GM23248 (cell line): ENCODE results near the gene CCDC138. TPM values are rescaled to one million over a fixed set of nuclear protein-coding genes. Genes with fewer than 3 reads are reported as not detected.
A peak's percentile ranks its signal among the peaks of the same experiment; 100 is the strongest.

Source experiments
- DNase-seq: peaks from one replicate; pipeline ENCODE4 v3.0.0-alpha.2; 2015
- H2AFZ ChIP-seq: fragments of 200-600 bp; sonication (generic); 2 replicates; pipeline ENCODE4 v1.6.1; 2016; ENCODE audit warnings: antibody characterized with exemption
- H3F3A ChIP-seq: fragments of 200-600 bp; sonication (generic); 2 replicates; pipeline ENCODE4 v1.6.1; 2016; ENCODE audit warnings: mild to moderate bottlenecking, antibody characterized with exemption, mixed run types; ENCODE audit not compliant: insufficient read depth
- H3K27ac ChIP-seq: fragments of 200-600 bp; sonication (generic); 2 replicates; pipeline ENCODE4 v1.5.1; 2016; ENCODE audit warnings: mild to moderate bottlenecking
- H3K27me3 ChIP-seq: fragments of 200-600 bp; sonication (generic); replicated peaks from 2 replicates; pipeline ENCODE4 v1.6.1; 2016; ENCODE audit warnings: mild to moderate bottlenecking; ENCODE audit not compliant: insufficient read depth
- H3K36me3 ChIP-seq: fragments of 200-600 bp; sonication (generic); 2 replicates; pipeline ENCODE4 v1.6.1; 2016; ENCODE audit warnings: low read depth, mild to moderate bottlenecking
- H3K4me1 ChIP-seq: fragments of 200-600 bp; sonication (generic); 2 replicates; pipeline ENCODE4 v1.6.1; 2016; ENCODE audit warnings: mild to moderate bottlenecking; ENCODE audit not compliant: insufficient read depth
- H3K4me2 ChIP-seq: fragments of 200-600 bp; sonication (generic); one replicate; pipeline ENCODE4 v1.6.1; 2016; ENCODE audit warnings: mild to moderate bottlenecking; ENCODE audit not compliant: unreplicated experiment
- H3K4me3 ChIP-seq: fragments of 200-600 bp; sonication (generic); 2 replicates; pipeline ENCODE4 v1.5.1; 2016; ENCODE audit warnings: mild to moderate bottlenecking
- H3K79me2 ChIP-seq: fragments of 200-600 bp; sonication (generic); 2 replicates; pipeline ENCODE4 v1.6.1; 2016; ENCODE audit warnings: mild to moderate bottlenecking; ENCODE audit not compliant: insufficient read depth
- H3K9ac ChIP-seq: fragments of 200-600 bp; sonication (generic); 2 replicates; pipeline ENCODE4 v1.6.1; 2016; ENCODE audit warnings: mild to moderate bottlenecking
- H3K9me2 ChIP-seq: fragments of 200-600 bp; sonication (generic); 2 replicates; pipeline ENCODE4 v1.6.1; 2016; ENCODE audit warnings: mixed run types, mild to moderate bottlenecking, moderate library complexity; ENCODE audit not compliant: insufficient read depth
- H3K9me3 ChIP-seq: fragments of 200-600 bp; sonication (generic); one replicate; pipeline ENCODE4 v1.6.1; 2017; ENCODE audit warnings: low read depth
- H4K20me1 ChIP-seq: fragments of 200-600 bp; sonication (generic); 2 replicates; pipeline ENCODE4 v1.6.0; 2016; ENCODE audit not compliant: insufficient read depth
- EZH2 ChIP-seq: fragments of 200-600 bp; sonication (generic); IDR thresholded peaks from 2 replicates; pipeline ENCODE4 v1.6.1; 2018; ENCODE audit warnings: antibody characterized with exemption, mild to moderate bottlenecking; ENCODE audit not compliant: insufficient read depth, poor library complexity, severe bottlenecking
- EZH2phosphoT487 ChIP-seq: fragments of 200-600 bp; sonication (generic); IDR thresholded peaks from 2 replicates; pipeline ENCODE4 v1.6.1; 2018; ENCODE audit warnings: antibody characterized with exemption, moderate library complexity, mild to moderate bottlenecking, low read depth; ENCODE audit not compliant: insufficient read depth
- WGBS, 2 experiments: methylation state at CpG; one replicate each; pipeline ENCODE4 v1.1.6; 2015 to 2017; ENCODE audit warnings: low lambda C conversion rate in 2 of 2, low coverage in 1 of 2; ENCODE audit errors: missing lambda C conversion rate in 2 of 2; 5-methylcytosine and 5-hydroxymethylcytosine counted together
- in situ Hi-C: fragments of 300-500 bp; cut with MboI; formaldehyde crosslinking; loops from 2 replicates; pipeline ENCODE4 v1.15.0; 2020
- polyA plus RNA-seq: library from polyadenylated mRNA; unstranded; fragments of >200 nt; fragmentation: Nextera tagmentation; extraction: Ambion mirVana; gene quantifications from 2 replicates; pipeline ENCODE4 v1.2.1, GENCODE V29; 2016
- total RNA-seq: library from RNA; depleted of rRNA; stranded (reverse); fragments of >200 nt; shearing (Covaris generic); gene quantifications from 2 replicates; pipeline ENCODE4 v1.2.3, GENCODE V29; 2014

Gene CCDC138
- total and polyA plus RNA-seq, 2 experiments from 2014 or later, result 3.2 to 4.1 TPM

- Histone ChIP-seq H3K4me3 (no peak overlapping the region), H3K79me2 (peaks cover 16% of the 10 kb centered on the region), H2AFZ (no peak overlapping the region), H3K4me1 (no peaks in the 10 kb centered on the region), H3K9me2 (no peaks in the 10 kb centered on the region), H3K36me3 (peaks cover 12% of the 10 kb centered on the region; the same call in 1 of the 2 replicates), H3K9me3 (no peaks in the 10 kb centered on the region), H3F3A (peaks cover 5% of the 10 kb centered on the region; the same call in 1 of the 2 replicates), H3K27ac (no peak overlapping the region), H3K27me3 (no peaks in the 10 kb centered on the region), H3K9ac (no peak overlapping the region), H3K4me2 (no peak overlapping the region), H4K20me1 (no peaks in the 10 kb centered on the region)
- TF ChIP-seq EZH2phosphoT487, result no peak
- TF ChIP-seq EZH2, result no peak
- in situ Hi-C loops, result no loop called here
- WGBS, 2 experiments, result 94 to 98% methylated on average over 3 of the region's 3 CpGs
- DNase-seq, result no peak
Observed at GRCh38 chr2:108809936-108810335, 23.4 kb downstream of the CCDC138 start.

- no peak overlapping the region for H3K4me2 ChIP-seq
- no peaks in the 10 kb centered on the region for H3K27me3 ChIP-seq
- in situ Hi-C loops, result no loop called here
- no peak overlapping the region for H3K9ac ChIP-seq
- TF ChIP-seq EZH2phosphoT487, result no peak
- TF ChIP-seq EZH2, result no peak
- H3K4me3 ChIP-seq, result no peak overlapping the region
- H3K79me2 ChIP-seq, result peaks cover 16% of the 10 kb centered on the region
- H4K20me1 ChIP-seq, result no peaks in the 10 kb centered on the region
- no peak for DNase-seq
- H3K36me3 ChIP-seq, result peaks cover 12% of the 10 kb centered on the region; the same call in 1 of the 2 replicates
- H3F3A ChIP-seq, result peaks cover 3% of the 10 kb centered on the region; the same call in 1 of the 2 replicates
- no peak overlapping the region for H2AFZ ChIP-seq
- H3K4me1 ChIP-seq, result no peaks in the 10 kb centered on the region
- WGBS, 2 experiments, result 96% methylated on average over 4 of the region's 4 CpGs
- no peaks in the 10 kb centered on the region for H3K9me2 ChIP-seq
- no peak overlapping the region for H3K27ac ChIP-seq
- H3K9me3 ChIP-seq, result no peaks in the 10 kb centered on the region
Observed at GRCh38 chr2:108810993-108811957, 24.7 kb downstream of the CCDC138 start.

GRCh38 chr2:108813732-108814131, 27.2 kb downstream of the CCDC138 start:
- Histone ChIP-seq H2AFZ (no peak overlapping the region), H3K4me1 (no peaks in the 10 kb centered on the region), H3K4me2 (no peak overlapping the region), H3K9ac (no peak overlapping the region), H4K20me1 (no peaks in the 10 kb centered on the region), H3K4me3 (no peak overlapping the region), H3K9me2 (no peaks in the 10 kb centered on the region), H3K9me3 (no peaks in the 10 kb centered on the region), H3K27ac (no peak overlapping the region), H3K27me3 (no peaks in the 10 kb centered on the region), H3K36me3 (peaks cover 6% of the 10 kb centered on the region; the same call in 1 of the 2 replicates), H3K79me2 (peaks cover 16% of the 10 kb centered on the region), H3F3A (no peaks in the 10 kb centered on the region)
- no peak for TF ChIP-seq EZH2phosphoT487
- TF ChIP-seq EZH2, result no peak
- 95 to 96% methylated on average over 1 of the region's 1 CpG for WGBS, 2 experiments
- peak; percentile 3 for DNase-seq
- in situ Hi-C loops, result no loop called here

GRCh38 chr2:108820482-108820881, 33.9 kb downstream of the CCDC138 start:
- H3K9ac ChIP-seq, result no peak overlapping the region
- H3K36me3 ChIP-seq, result 0 out of 2 replicates have a peak, but pooled peaks cover 7% of the 10 kb centered on the region
- H2AFZ ChIP-seq, result no peak overlapping the region
- no peaks in the 10 kb centered on the region for H3K4me1 ChIP-seq
- no peaks in the 10 kb centered on the region for H3F3A ChIP-seq
- H3K9me3 ChIP-seq, result no peaks in the 10 kb centered on the region
- 98 to 100% methylated on average over 2 of the region's 2 CpGs for WGBS, 2 experiments
- H3K79me2 ChIP-seq, result no peaks in the 10 kb centered on the region
- no peaks in the 10 kb centered on the region for H3K9me2 ChIP-seq
- in situ Hi-C loops, result no loop called here
- TF ChIP-seq EZH2 (no peak), EZH2phosphoT487 (no peak)
- H3K27ac ChIP-seq, result no peak overlapping the region
- no peak overlapping the region for H3K4me2 ChIP-seq
- H4K20me1 ChIP-seq, result no peaks in the 10 kb centered on the region
- peak; percentile 6 for DNase-seq
- H3K27me3 ChIP-seq, result no peaks in the 10 kb centered on the region
- H3K4me3 ChIP-seq, result no peak overlapping the region
